GM23338 (cell line): Measurements from ENCODE around the gene MAPK11. TPM values are rescaled to one million over a fixed set of nuclear protein-coding genes. Genes with fewer than 3 reads are reported as not detected.
A peak's percentile ranks its signal among the peaks of the same experiment; 100 is the strongest.

Source experiments
- ATAC-seq: fragments of 200-7000 bp; cut with Tn5 transposase; 3 replicates; pipeline ENCODE4 v1.9.1; 2020
- DNase-seq: peaks from one replicate; pipeline ENCODE4 v3.0.0-alpha.2; 2015; ENCODE audit warnings: low spot score
- H2AFZ ChIP-seq: fragments of 200-600 bp; sonication (generic); 2 replicates; pipeline ENCODE4 v1.8.0; 2016; ENCODE audit warnings: antibody characterized with exemption, mild to moderate bottlenecking, moderate library complexity
- H3F3A ChIP-seq: fragments of 200-600 bp; sonication (generic); replicated peaks from 2 replicates; pipeline ENCODE4 v1.8.0; 2017; ENCODE audit warnings: antibody characterized with exemption, mixed run types, low read depth
- H3K27ac ChIP-seq: fragments of 200-600 bp; sonication (generic); 2 replicates; pipeline ENCODE4 v1.6.1; 2016; ENCODE audit warnings: low read depth
- H3K27me3 ChIP-seq: fragments of 200-600 bp; sonication (generic); 2 replicates; pipeline ENCODE4 v1.8.0; 2016; ENCODE audit warnings: mild to moderate bottlenecking, mixed run types, moderate library complexity; ENCODE audit not compliant: insufficient read depth
- H3K36me3 ChIP-seq: fragments of 200-600 bp; sonication (generic); 2 replicates; pipeline ENCODE4 v1.8.0; 2016; ENCODE audit warnings: mild to moderate bottlenecking; ENCODE audit not compliant: insufficient read depth
- H3K4me1 ChIP-seq: fragments of 200-600 bp; sonication (generic); 2 replicates; pipeline ENCODE4 v1.8.0; 2016; ENCODE audit warnings: mild to moderate bottlenecking, moderate library complexity; ENCODE audit not compliant: insufficient read depth
- H3K4me2 ChIP-seq: fragments of 200-600 bp; sonication (generic); 2 replicates; pipeline ENCODE4 v1.7.1; 2017; ENCODE audit warnings: mixed run types
- H3K4me3 ChIP-seq: fragments of 200-600 bp; sonication (generic); 2 replicates; pipeline ENCODE4 v1.6.1; 2016; ENCODE audit warnings: mixed run types
- H3K79me2 ChIP-seq: fragments of 200-600 bp; sonication (generic); replicated peaks from 2 replicates; pipeline ENCODE4 v1.8.0; 2017; ENCODE audit warnings: mild to moderate bottlenecking; ENCODE audit not compliant: insufficient read depth
- H3K9me2 ChIP-seq: fragments of 200-600 bp; sonication (generic); 2 replicates; pipeline ENCODE4 v1.8.0; 2017; ENCODE audit not compliant: insufficient read depth
- H4K20me1 ChIP-seq: fragments of 200-600 bp; sonication (generic); replicated peaks from 2 replicates; pipeline ENCODE4 v1.8.0; 2017; ENCODE audit warnings: mild to moderate bottlenecking; ENCODE audit not compliant: insufficient read depth
- H3K27ac Mint-ChIP-seq: 2 replicates; pipeline ENCODE4 v1.8.0; 2020; ENCODE audit warnings: inconsistent platforms, mild to moderate bottlenecking, moderate library complexity, mixed read lengths
- H3K27me3 Mint-ChIP-seq: 3 replicates; pipeline ENCODE4 v1.8.0; 2022; ENCODE audit warnings: low read depth, mild to moderate bottlenecking, moderate library complexity, mixed read lengths, inconsistent platforms; ENCODE audit not compliant: insufficient read depth, poor library complexity
- H3K36me3 Mint-ChIP-seq: 3 replicates; pipeline ENCODE4 v1.8.0; 2021; ENCODE audit warnings: low read depth, mild to moderate bottlenecking, inconsistent platforms, moderate library complexity, mixed read lengths
- H3K4me1 Mint-ChIP-seq: 3 replicates; pipeline ENCODE4 v1.8.0; 2020; ENCODE audit warnings: mild to moderate bottlenecking, inconsistent platforms, mixed read lengths
- H3K4me3 Mint-ChIP-seq: 3 replicates; pipeline ENCODE4 v1.8.0; 2021; ENCODE audit warnings: moderate library complexity, mild to moderate bottlenecking, inconsistent platforms, mixed read lengths
- H3K9me3 Mint-ChIP-seq: 3 replicates; pipeline ENCODE4 v1.8.0; 2020; ENCODE audit warnings: moderate library complexity, mild to moderate bottlenecking, inconsistent platforms, mixed read lengths
- CTCF ChIP-seq, 2 experiments: fragments of 200-600 bp in 1 of 2; sonication (generic) in 1 of 2; conservative IDR thresholded peaks; 2 replicates each; pipeline versions ENCODE4 v1.5.1 to v1.6.1; 2016 to 2017; ENCODE audit warnings: antibody characterized with exemption in 2 of 2, low read depth in 2 of 2, mild to moderate bottlenecking in 2 of 2, moderate library complexity in 1 of 2
- ETS1 ChIP-seq: IDR thresholded peaks from 2 replicates; pipeline ENCODE4 v1.6.1; 2016; ENCODE audit warnings: antibody characterized with exemption
- EZH2phosphoT487 ChIP-seq: fragments of 200-600 bp; sonication (generic); IDR thresholded peaks from one replicate; pipeline ENCODE4 v1.8.1; 2018; ENCODE audit warnings: antibody characterized with exemption; ENCODE audit not compliant: unreplicated experiment
- JUNB ChIP-seq: IDR thresholded peaks from one replicate; pipeline ENCODE4 v1.6.1; 2016; ENCODE audit warnings: antibody characterized with exemption; ENCODE audit not compliant: unreplicated experiment
- NANOG ChIP-seq: IDR thresholded peaks from 2 replicates; pipeline ENCODE4 v1.6.1; 2016; ENCODE audit warnings: antibody characterized with exemption, borderline replicate concordance
- POLR2AphosphoS5 ChIP-seq: IDR thresholded peaks from 2 replicates; pipeline ENCODE4 v1.6.1; 2016; ENCODE audit warnings: antibody characterized with exemption, low read depth
- STAT1 ChIP-seq: IDR thresholded peaks from one replicate; pipeline ENCODE4 v1.6.1; 2016; ENCODE audit warnings: antibody characterized with exemption; ENCODE audit not compliant: unreplicated experiment
- ZNF114 ChIP-seq: fragments of 250-450 bp; sonication (Bioruptor Pico); IDR thresholded peaks from 2 replicates; pipeline ENCODE4 v1.5.0; 2020; ENCODE audit warnings: mild to moderate bottlenecking, moderate library complexity
- polyA plus RNA-seq: library from polyadenylated mRNA; unstranded; fragments of >200 nt; fragmentation: Nextera tagmentation; extraction: Ambion mirVana; gene quantifications from 2 replicates; pipeline ENCODE4 v1.2.1, GENCODE V29; 2016
- total RNA-seq: library from RNA; depleted of rRNA; stranded (reverse); fragments of >200 nt; shearing (Covaris generic); gene quantifications from 2 replicates; pipeline ENCODE4 v1.2.3, GENCODE V29; 2014
- TF ChIP-seq, protein P1 (sequence below): fragments of 250-450 bp; sonication (Bioruptor Pico); IDR thresholded peaks from 2 replicates; pipeline ENCODE4 v1.5.0; 2020; ENCODE audit warnings: mild to moderate bottlenecking, moderate library complexity

Gene MAPK11
- total and polyA plus RNA-seq, 2 experiments from 2014 or later: 0.34 to 1.9 TPM

DNA sequence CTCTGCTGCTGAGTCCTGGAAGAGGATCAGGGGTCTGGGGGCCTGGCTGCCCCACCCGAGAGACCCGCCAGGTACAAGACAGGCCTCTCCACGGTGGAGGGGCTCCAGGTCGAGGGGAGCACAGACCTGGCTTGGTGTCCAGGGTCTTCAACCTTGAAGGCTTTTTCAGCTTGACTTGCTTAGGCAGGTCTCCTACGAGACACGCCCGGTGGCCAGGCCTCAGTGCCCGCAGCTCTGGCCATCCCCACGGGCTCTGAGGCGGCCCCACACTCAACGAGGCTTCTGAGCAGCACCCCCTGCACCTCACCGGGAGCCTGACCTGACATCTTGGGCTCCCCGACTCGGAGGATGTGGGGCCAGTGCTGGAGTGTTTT is 43.9 kb upstream of the MAPK11 start:
- H3K27me3 ChIP-seq: no peaks in the 10 kb centered on the region
- DNase-seq (no peak), ATAC-seq (no peak)
- peak overlapping the region; percentile 76 for H2AFZ ChIP-seq
- no peak overlapping the region for H3K4me3 ChIP-seq
- H3K9me2 ChIP-seq: no peaks in the 10 kb centered on the region
- no peaks in the 10 kb centered on the region for H3K36me3 Mint-ChIP-seq
- no peaks in the 10 kb centered on the region for H3K36me3 ChIP-seq
- H3K79me2 ChIP-seq: no peaks in the 10 kb centered on the region
- no peak overlapping the region; the same call in 2 of the 3 replicates for H3K4me3 Mint-ChIP-seq
- peaks cover 6% of the 10 kb centered on the region for H3K4me1 Mint-ChIP-seq
- H3K27ac Mint-ChIP-seq: no peak overlapping the region
- H3K27me3 Mint-ChIP-seq: peaks cover 13% of the 10 kb centered on the region
- no peaks in the 10 kb centered on the region for H3F3A ChIP-seq
- H3K4me1 ChIP-seq: no peaks in the 10 kb centered on the region
- no peak overlapping the region for H3K27ac ChIP-seq
- no peak overlapping the region for H3K4me2 ChIP-seq
- H3K9me3 Mint-ChIP-seq: no peaks in the 10 kb centered on the region
- no peaks in the 10 kb centered on the region for H4K20me1 ChIP-seq
- no peak for TF ChIP-seq ZNF114
- TF ChIP-seq JUNB: no peak

- TF ChIP-seq, protein P1, sequence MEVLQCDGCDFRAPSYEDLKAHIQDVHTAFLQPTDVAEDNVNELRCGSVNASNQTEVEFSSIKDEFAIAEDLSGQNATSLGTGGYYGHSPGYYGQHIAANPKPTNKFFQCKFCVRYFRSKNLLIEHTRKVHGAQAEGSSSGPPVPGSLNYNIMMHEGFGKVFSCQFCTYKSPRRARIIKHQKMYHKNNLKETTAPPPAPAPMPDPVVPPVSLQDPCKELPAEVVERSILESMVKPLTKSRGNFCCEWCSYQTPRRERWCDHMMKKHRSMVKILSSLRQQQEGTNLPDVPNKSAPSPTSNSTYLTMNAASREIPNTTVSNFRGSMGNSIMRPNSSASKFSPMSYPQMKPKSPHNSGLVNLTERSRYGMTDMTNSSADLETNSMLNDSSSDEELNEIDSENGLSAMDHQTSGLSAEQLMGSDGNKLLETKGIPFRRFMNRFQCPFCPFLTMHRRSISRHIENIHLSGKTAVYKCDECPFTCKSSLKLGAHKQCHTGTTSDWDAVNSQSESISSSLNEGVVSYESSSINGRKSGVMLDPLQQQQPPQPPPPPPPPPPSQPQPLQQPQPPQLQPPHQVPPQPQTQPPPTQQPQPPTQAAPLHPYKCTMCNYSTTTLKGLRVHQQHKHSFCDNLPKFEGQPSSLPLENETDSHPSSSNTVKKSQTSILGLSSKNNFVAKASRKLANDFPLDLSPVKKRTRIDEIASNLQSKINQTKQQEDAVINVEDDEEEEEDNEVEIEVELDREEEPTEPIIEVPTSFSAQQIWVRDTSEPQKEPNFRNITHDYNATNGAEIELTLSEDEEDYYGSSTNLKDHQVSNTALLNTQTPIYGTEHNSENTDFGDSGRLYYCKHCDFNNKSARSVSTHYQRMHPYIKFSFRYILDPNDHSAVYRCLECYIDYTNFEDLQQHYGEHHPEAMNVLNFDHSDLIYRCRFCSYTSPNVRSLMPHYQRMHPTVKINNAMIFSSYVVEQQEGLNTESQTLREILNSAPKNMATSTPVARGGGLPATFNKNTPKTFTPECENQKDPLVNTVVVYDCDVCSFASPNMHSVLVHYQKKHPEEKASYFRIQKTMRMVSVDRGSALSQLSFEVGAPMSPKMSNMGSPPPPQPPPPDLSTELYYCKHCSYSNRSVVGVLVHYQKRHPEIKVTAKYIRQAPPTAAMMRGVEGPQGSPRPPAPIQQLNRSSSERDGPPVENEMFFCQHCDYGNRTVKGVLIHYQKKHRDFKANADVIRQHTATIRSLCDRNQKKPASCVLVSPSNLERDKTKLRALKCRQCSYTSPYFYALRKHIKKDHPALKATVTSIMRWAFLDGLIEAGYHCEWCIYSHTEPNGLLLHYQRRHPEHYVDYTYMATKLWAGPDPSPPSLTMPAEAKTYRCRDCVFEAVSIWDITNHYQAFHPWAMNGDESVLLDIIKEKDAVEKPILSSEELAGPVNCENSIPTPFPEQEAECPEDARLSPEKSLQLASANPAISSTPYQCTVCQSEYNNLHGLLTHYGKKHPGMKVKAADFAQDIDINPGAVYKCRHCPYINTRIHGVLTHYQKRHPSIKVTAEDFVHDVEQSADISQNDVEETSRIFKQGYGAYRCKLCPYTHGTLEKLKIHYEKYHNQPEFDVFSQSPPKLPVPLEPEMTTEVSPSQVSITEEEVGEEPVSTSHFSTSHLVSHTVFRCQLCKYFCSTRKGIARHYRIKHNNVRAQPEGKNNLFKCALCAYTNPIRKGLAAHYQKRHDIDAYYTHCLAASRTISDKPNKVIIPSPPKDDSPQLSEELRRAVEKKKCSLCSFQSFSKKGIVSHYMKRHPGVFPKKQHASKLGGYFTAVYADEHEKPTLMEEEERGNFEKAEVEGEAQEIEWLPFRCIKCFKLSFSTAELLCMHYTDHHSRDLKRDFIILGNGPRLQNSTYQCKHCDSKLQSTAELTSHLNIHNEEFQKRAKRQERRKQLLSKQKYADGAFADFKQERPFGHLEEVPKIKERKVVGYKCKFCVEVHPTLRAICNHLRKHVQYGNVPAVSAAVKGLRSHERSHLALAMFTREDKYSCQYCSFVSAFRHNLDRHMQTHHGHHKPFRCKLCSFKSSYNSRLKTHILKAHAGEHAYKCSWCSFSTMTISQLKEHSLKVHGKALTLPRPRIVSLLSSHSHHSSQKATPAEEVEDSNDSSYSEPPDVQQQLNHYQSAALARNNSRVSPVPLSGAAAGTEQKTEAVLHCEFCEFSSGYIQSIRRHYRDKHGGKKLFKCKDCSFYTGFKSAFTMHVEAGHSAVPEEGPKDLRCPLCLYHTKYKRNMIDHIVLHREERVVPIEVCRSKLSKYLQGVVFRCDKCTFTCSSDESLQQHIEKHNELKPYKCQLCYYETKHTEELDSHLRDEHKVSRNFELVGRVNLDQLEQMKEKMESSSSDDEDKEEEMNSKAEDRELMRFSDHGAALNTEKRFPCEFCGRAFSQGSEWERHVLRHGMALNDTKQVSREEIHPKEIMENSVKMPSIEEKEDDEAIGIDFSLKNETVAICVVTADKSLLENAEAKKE (CRISPR knock-in tag): no peak
- TF ChIP-seq NANOG: no peak
- TF ChIP-seq POLR2AphosphoS5: no peak
- TF ChIP-seq CTCF (conservative IDR thresholded peaks at IDR 0.05; ENCODE audit: low read depth in 2 of 2): no peak
- no peak for TF ChIP-seq JUNB
- TF ChIP-seq EZH2phosphoT487: no peak
- TF ChIP-seq ETS1: no peak
- TF ChIP-seq STAT1: no peak
- no peaks in the 10 kb centered on the region for H3K27me3 ChIP-seq
- no peak overlapping the region for H3K4me3 ChIP-seq
- Mint-ChIP-seq H3K4me1 (peaks cover 10% of the 10 kb centered on the region), H3K4me3 (no peak overlapping the region), H3K27ac (no peak overlapping the region), H3K36me3 (no peaks in the 10 kb centered on the region), H3K27me3 (peaks cover 16% of the 10 kb centered on the region), H3K9me3 (no peaks in the 10 kb centered on the region)
- no peaks in the 10 kb centered on the region for H3K36me3 ChIP-seq
- H3K9me2 ChIP-seq: no peaks in the 10 kb centered on the region
- no peak overlapping the region for H3K27ac ChIP-seq
- DNase-seq (no peak), ATAC-seq (no peak)
- H2AFZ ChIP-seq: no peak overlapping the region
- H3K4me1 ChIP-seq: peaks cover 3% of the 10 kb centered on the region; the same call in 1 of the 2 replicates
- no peaks in the 10 kb centered on the region for H4K20me1 ChIP-seq
- no peak overlapping the region for H3K4me2 ChIP-seq
- 0 out of 2 replicates have a peak, but pooled peaks cover 1% of the 10 kb centered on the region for H3F3A ChIP-seq
- no peaks in the 10 kb centered on the region for H3K79me2 ChIP-seq
These were observed 43.4 kb upstream of the MAPK11 start for GRCh38 chr22:50313600-50313999.
